NCI-H345 treated with DMSO at 0.1 percent for 48 hours (cell line): ENCODE data around the gene DGKA.
"Not testable (repeated sequence)": the region's sequence is repeated elsewhere in the genome, so short reads cannot be mapped to it uniquely, and the experiment has no call there.

Experiments
- DNase-seq: peaks from one replicate; lab custom pipeline; 2025; ENCODE audit not compliant: unreplicated experiment; lab: John Stamatoyannopoulos, UW

Gene DGKA

GRCh38 chr12:55966408-55967281 is 35.7 kb downstream of the DGKA start, which contains the start of gene CDK2:
CDK2 (plus strand) TSS chr12:55966830; CDS start chr12:55967009, 179 bp downstream.
- peak; percentile 83 for DNase-seq

- no peak for DNase-seq
Measured at GRCh38 chr12:55969356-55969755, 38.4 kb downstream of the DGKA start.

- DNase-seq, result no peak
Measured at GRCh38 chr12:55970775-55971174, 39.8 kb downstream of the DGKA start.

GRCh38 chr12:55972042-55972441 is 41.1 kb downstream of the DGKA start:
- DNase-seq, result no peak

GRCh38 chr12:55972456-55972855 is 41.5 kb downstream of the DGKA start:
- DNase-seq, result no peak

- DNase-seq, result no peak
Measured at GRCh38 chr12:55972911-55973598, 42.1 kb downstream of the DGKA start.

- peak; percentile 100 for DNase-seq
Measured at GRCh38 chr12:55973599-55974307, 42.8 kb downstream of the DGKA start, which contains the start of gene RAB5B. RAB5B (plus strand) TSS chr12:55974078; CDS start chr12:55986961, 12,883 bp downstream.

GRCh38 chr12:55974308-55974730 is 43.4 kb downstream of the DGKA start:
- peak; percentile 36 for DNase-seq

GRCh38 chr12:55978393-55978792 is 47.4 kb downstream of the DGKA start:
- DNase-seq, result no peak

GRCh38 chr12:55979069-55979468 is 48.1 kb downstream of the DGKA start:
- DNase-seq, result no peak

- DNase-seq, result not testable (repeated sequence)
Measured at GRCh38 chr12:55981882-55982281, 50.9 kb downstream of the DGKA start.

- DNase-seq, result no peak
Measured at GRCh38 chr12:55982319-55982936, 51.5 kb downstream of the DGKA start.

GRCh38 chr12:55983232-55983842 is 52.4 kb downstream of the DGKA start:
- DNase-seq, result no peak

- no peak for DNase-seq
Measured at GRCh38 chr12:55984861-55985260, 53.9 kb downstream of the DGKA start.

GRCh38 chr12:55985341-55985740 is 54.4 kb downstream of the DGKA start:
- DNase-seq, result no peak

GRCh38 chr12:55985976-55986375 is 55.0 kb downstream of the DGKA start:
- DNase-seq, result not testable (repeated sequence)

- no peak for DNase-seq
Measured at GRCh38 chr12:55991110-55991509, 60.1 kb downstream of the DGKA start.

- DNase-seq, result no peak
Measured at GRCh38 chr12:55993230-55993853, 62.4 kb downstream of the DGKA start.

- no peak for DNase-seq
Measured at GRCh38 chr12:55995366-55995765, 64.4 kb downstream of the DGKA start.

- peak; percentile 69 for DNase-seq
Measured at GRCh38 chr12:55996201-55996714, 65.3 kb downstream of the DGKA start.
